SU-DHL-6 (cell line): Measurements from ENCODE around the gene TWNK.

Experiments
- EZH2phosphoT487 ChIP-seq: fragments of 200-600 bp; sonication (generic), shearing (Covaris generic); conservative IDR thresholded peaks from 2 replicates; pipeline ENCODE4 v1.6.1; 2018; ENCODE audit warnings: mild to moderate bottlenecking, antibody characterized with exemption, low read length, moderate library complexity, mixed read lengths
- TF ChIP-seq, protein P1 (sequence below): fragments of 200-600 bp; sonication (generic); IDR thresholded peaks from one replicate; pipeline ENCODE4 v1.5.1; 2017; ENCODE audit warnings: antibody characterized with exemption, mild to moderate bottlenecking, low read length, moderate library complexity; ENCODE audit not compliant: insufficient read depth, poor library complexity, severe bottlenecking

DNA sequence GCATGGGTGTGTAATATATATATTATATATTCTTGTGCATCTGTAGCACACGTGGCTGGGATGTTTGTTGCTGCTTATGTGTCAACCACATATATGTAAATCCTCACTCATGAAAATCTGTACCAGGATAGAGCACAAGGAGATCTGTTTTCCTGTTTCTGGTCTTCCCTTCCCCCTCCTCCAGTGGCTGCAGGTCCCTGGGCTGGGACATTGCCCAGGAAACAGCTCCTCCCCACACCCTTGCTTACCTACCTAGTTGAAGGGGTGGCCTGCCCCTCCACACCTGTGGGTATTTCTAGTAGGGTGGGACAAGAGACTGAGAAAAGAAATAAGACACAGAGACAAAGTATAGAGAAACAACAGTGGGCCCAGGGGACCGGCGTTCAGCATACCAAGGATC is 45.9 kb downstream of the TWNK start:
- TF ChIP-seq, protein P1, sequence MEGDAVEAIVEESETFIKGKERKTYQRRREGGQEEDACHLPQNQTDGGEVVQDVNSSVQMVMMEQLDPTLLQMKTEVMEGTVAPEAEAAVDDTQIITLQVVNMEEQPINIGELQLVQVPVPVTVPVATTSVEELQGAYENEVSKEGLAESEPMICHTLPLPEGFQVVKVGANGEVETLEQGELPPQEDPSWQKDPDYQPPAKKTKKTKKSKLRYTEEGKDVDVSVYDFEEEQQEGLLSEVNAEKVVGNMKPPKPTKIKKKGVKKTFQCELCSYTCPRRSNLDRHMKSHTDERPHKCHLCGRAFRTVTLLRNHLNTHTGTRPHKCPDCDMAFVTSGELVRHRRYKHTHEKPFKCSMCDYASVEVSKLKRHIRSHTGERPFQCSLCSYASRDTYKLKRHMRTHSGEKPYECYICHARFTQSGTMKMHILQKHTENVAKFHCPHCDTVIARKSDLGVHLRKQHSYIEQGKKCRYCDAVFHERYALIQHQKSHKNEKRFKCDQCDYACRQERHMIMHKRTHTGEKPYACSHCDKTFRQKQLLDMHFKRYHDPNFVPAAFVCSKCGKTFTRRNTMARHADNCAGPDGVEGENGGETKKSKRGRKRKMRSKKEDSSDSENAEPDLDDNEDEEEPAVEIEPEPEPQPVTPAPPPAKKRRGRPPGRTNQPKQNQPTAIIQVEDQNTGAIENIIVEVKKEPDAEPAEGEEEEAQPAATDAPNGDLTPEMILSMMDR: no peak
- no peak for TF ChIP-seq EZH2phosphoT487
